H9 (cell line): ENCODE data around the gene MYO5C. TPM values are rescaled to one million over a fixed set of nuclear protein-coding genes. Genes with fewer than 3 reads are reported as not detected.

Experiments used
- DNase-seq: peaks from one replicate; pipeline ENCODE4 v3.0.0-alpha.2; 2017
- H2AFZ ChIP-seq: one replicate; pipeline ENCODE4 v1.6.1; 2013; ENCODE audit warnings: mild to moderate bottlenecking, low read length, control low read depth, moderate library complexity
- H2AK5ac ChIP-seq: 2 replicates; pipeline ENCODE4 v1.6.1; 2013; ENCODE audit warnings: low read length, control low read depth, mixed read lengths; ENCODE audit not compliant: insufficient read length
- H2BK120ac ChIP-seq: one replicate; pipeline ENCODE4 v1.6.1; 2013; ENCODE audit warnings: low read depth, mild to moderate bottlenecking, low read length, control low read depth, inconsistent platforms; ENCODE audit not compliant: poor library complexity, severe bottlenecking
- H2BK12ac ChIP-seq: 2 replicates; pipeline ENCODE4 v1.6.1; 2013; ENCODE audit warnings: low read length, control low read depth, mixed read lengths, low read depth; ENCODE audit not compliant: insufficient read length
- H2BK15ac ChIP-seq: 2 replicates; pipeline ENCODE4 v1.6.1; 2013; ENCODE audit warnings: low read depth, low read length, control low read depth
- H2BK20ac ChIP-seq: one replicate; pipeline ENCODE4 v1.6.1; 2013; ENCODE audit warnings: low read depth, mild to moderate bottlenecking, low read length, control low read depth, inconsistent platforms; ENCODE audit not compliant: poor library complexity, severe bottlenecking
- H2BK5ac ChIP-seq: 2 replicates; pipeline ENCODE4 v1.6.1; 2013; ENCODE audit warnings: low read length, control low read depth, mixed read lengths; ENCODE audit not compliant: insufficient read length
- H3K14ac ChIP-seq: 2 replicates; pipeline ENCODE4 v1.6.1; 2013; ENCODE audit warnings: low read length, control low read depth; ENCODE audit not compliant: insufficient read depth
- H3K18ac ChIP-seq: 2 replicates; pipeline ENCODE4 v1.6.1; 2013; ENCODE audit warnings: low read depth, mild to moderate bottlenecking, mixed read lengths, low read length, control low read depth; ENCODE audit not compliant: insufficient read length
- H3K23ac ChIP-seq: 2 replicates; pipeline ENCODE4 v1.6.1; 2013; ENCODE audit warnings: low read length, control low read depth, mixed read lengths, low read depth; ENCODE audit not compliant: insufficient read length
- H3K23me2 ChIP-seq: 2 replicates; pipeline ENCODE4 v1.6.1; 2013; ENCODE audit warnings: low read depth, mild to moderate bottlenecking, mixed read lengths, low read length, control low read depth; ENCODE audit not compliant: insufficient read length, poor library complexity, severe bottlenecking
- H3K27ac ChIP-seq: 2 replicates; pipeline ENCODE4 v1.5.1; 2013; ENCODE audit warnings: low read length, control low read depth, mixed read lengths, low read depth; ENCODE audit not compliant: insufficient read length
- H3K27me3 ChIP-seq: 2 replicates; pipeline ENCODE4 v1.6.1; 2013; ENCODE audit warnings: low read length, control low read depth, inconsistent platforms; ENCODE audit not compliant: insufficient read depth
- H3K4ac ChIP-seq: 2 replicates; pipeline ENCODE4 v1.6.1; 2013; ENCODE audit warnings: low read depth, mild to moderate bottlenecking, control low read depth, inconsistent platforms, low read length, moderate library complexity
- H3K4me1 ChIP-seq: 2 replicates; pipeline ENCODE4 v1.6.1; 2013; ENCODE audit warnings: low read length, control low read depth, inconsistent platforms; ENCODE audit not compliant: insufficient read depth
- H3K4me2 ChIP-seq: 2 replicates; pipeline ENCODE4 v1.6.1; 2013; ENCODE audit warnings: low read length, control low read depth, mixed read lengths; ENCODE audit not compliant: insufficient read length, insufficient read depth
- H3K56ac ChIP-seq: 2 replicates; pipeline ENCODE4 v1.6.1; 2013; ENCODE audit warnings: low read depth, mild to moderate bottlenecking, mixed read lengths, low read length, control low read depth; ENCODE audit not compliant: insufficient read length
- H3K79me1 ChIP-seq: 2 replicates; pipeline ENCODE4 v1.6.1; 2013; ENCODE audit warnings: low read depth, mild to moderate bottlenecking, moderate library complexity, low read length, control low read depth, inconsistent platforms; ENCODE audit not compliant: insufficient read depth, poor library complexity, severe bottlenecking
- H3K79me2 ChIP-seq: 2 replicates; pipeline ENCODE4 v1.6.1; 2013; ENCODE audit warnings: low read length, control low read depth, inconsistent platforms; ENCODE audit not compliant: insufficient read depth
- H3K9ac ChIP-seq: 2 replicates; pipeline ENCODE4 v1.6.1; 2013; ENCODE audit warnings: low read length, control low read depth, mixed read lengths; ENCODE audit not compliant: insufficient read length; ENCODE audit errors: extremely low read depth
- H3K9me3 ChIP-seq: one replicate; pipeline ENCODE4 v1.6.1; 2013; ENCODE audit warnings: low read depth, low read length, inconsistent platforms; ENCODE audit not compliant: control insufficient read depth
- H3T11ph ChIP-seq: one replicate; pipeline ENCODE4 v1.6.1; 2013; ENCODE audit warnings: mild to moderate bottlenecking, low read length, control low read depth, inconsistent platforms
- H4K20me1 ChIP-seq: one replicate; pipeline ENCODE4 v1.6.1; 2013; ENCODE audit not compliant: control insufficient read depth, insufficient read length, insufficient read depth
- H4K5ac ChIP-seq: 2 replicates; pipeline ENCODE4 v1.6.1; 2013; ENCODE audit warnings: low read depth, mild to moderate bottlenecking, mixed read lengths, low read length, control low read depth; ENCODE audit not compliant: insufficient read length
- H4K8ac ChIP-seq: replicated peaks from 2 replicates; pipeline ENCODE4 v1.6.1; 2013; ENCODE audit warnings: low read length, control low read depth, mixed read lengths, low read depth; ENCODE audit not compliant: insufficient read length
- H4K91ac ChIP-seq: 2 replicates; pipeline ENCODE4 v1.6.1; 2013; ENCODE audit warnings: low read depth, mild to moderate bottlenecking, moderate library complexity, mixed read lengths, low read length, control low read depth; ENCODE audit not compliant: insufficient read length
- H3K27ac Mint-ChIP-seq, 3 experiments: 2 replicates in 2 of 3; 3 replicates in 1 of 3; pipeline ENCODE4 v1.8.0; 2020 to 2021; ENCODE audit warnings: mixed read lengths in 3 of 3, mild to moderate bottlenecking in 1 of 3, moderate library complexity in 1 of 3
- H3K27me3 Mint-ChIP-seq: 2 replicates; pipeline ENCODE4 v1.8.0; 2021; ENCODE audit warnings: low read depth, mild to moderate bottlenecking, moderate library complexity, mixed read lengths
- H3K36me3 Mint-ChIP-seq, 3 experiments: 2 replicates in 2 of 3; 3 replicates in 1 of 3; pipeline ENCODE4 v1.8.0; 2020 to 2021; ENCODE audit warnings: low read depth in 3 of 3, mixed read lengths in 3 of 3; ENCODE audit not compliant: insufficient read depth in 1 of 3
- H3K4me1 Mint-ChIP-seq, 2 experiments: 2 replicates each; pipeline ENCODE4 v1.8.0; 2020; ENCODE audit warnings: mixed read lengths in 2 of 2
- H3K4me3 Mint-ChIP-seq, 2 experiments: 2 replicates in 1 of 2; 3 replicates in 1 of 2; pipeline ENCODE4 v1.8.0; 2020 to 2021; ENCODE audit warnings: mild to moderate bottlenecking in 2 of 2, mixed read lengths in 2 of 2, moderate library complexity in 1 of 2
- H3K9me3 Mint-ChIP-seq, 2 experiments: 2 replicates in 1 of 2; 3 replicates in 1 of 2; pipeline ENCODE4 v1.8.0; 2020; ENCODE audit warnings: mild to moderate bottlenecking in 2 of 2, mixed read lengths in 2 of 2, moderate library complexity in 1 of 2
- CTCF ChIP-seq: fragments of 200-600 bp; sonication (generic); conservative IDR thresholded peaks from 3 replicates; pipeline ENCODE4 v1.8.0; 2021; ENCODE audit warnings: antibody characterized with exemption, mild to moderate bottlenecking
- whole genome bisulfite sequencing: extraction: QIAGEN DNeasy Blood & Tissue Kit; methylation state at CpG from one replicate; pipeline ENCODE4 v1.1.7; 2013; ENCODE audit warnings: missing lambda C conversion rate, low lambda C conversion rate, mixed read lengths; ENCODE audit not compliant: insufficient read length; ENCODE audit errors: extremely low coverage; 5-methylcytosine and 5-hydroxymethylcytosine counted together
- total RNA-seq: library from RNA; stranded (reverse); gene quantifications from 2 replicates; pipeline ENCODE4 v1.2.1, GENCODE V29; 2021

The MYO5C gene
- total RNA-seq, 1 experiment from 2014 or later: 22.2 TPM

- no peak overlapping the region for H2BK20ac ChIP-seq
- no peak overlapping the region for H2BK5ac ChIP-seq
- H2BK120ac ChIP-seq: no peak overlapping the region
- TF ChIP-seq CTCF: no peak
- H3K79me1 ChIP-seq: no peaks in the 10 kb centered on the region
- H3K27ac Mint-ChIP-seq: no peak overlapping the region
- H4K91ac ChIP-seq: no peak overlapping the region
- no peak overlapping the region for H3K14ac ChIP-seq
- H3K23me2 ChIP-seq: no peaks in the 10 kb centered on the region
- no peaks in the 10 kb centered on the region for H3K4me1 ChIP-seq
- H3K9ac ChIP-seq: no peak overlapping the region
- no peaks in the 10 kb centered on the region for H3K79me2 ChIP-seq
- no peak overlapping the region for H3K18ac ChIP-seq
- H2AFZ ChIP-seq: no peak overlapping the region
- peaks cover 4 to 5% of the 10 kb centered on the region in 2 experiments for H3K9me3 Mint-ChIP-seq
- H2BK15ac ChIP-seq: no peak overlapping the region
- H3K27ac ChIP-seq: no peak overlapping the region
- H3T11ph ChIP-seq: no peak overlapping the region
- no peak overlapping the region for H3K56ac ChIP-seq
- no peaks in the 10 kb centered on the region for H3K9me3 ChIP-seq
- WGBS: no CpG with 5 or more reads among the region's 5 CpGs
- no peak for DNase-seq
- no peak overlapping the region for H3K4me2 ChIP-seq
- H3K4me3 Mint-ChIP-seq: no peak overlapping the region
- no peak overlapping the region for H4K8ac ChIP-seq
- H3K27me3 Mint-ChIP-seq: no peaks in the 10 kb centered on the region
- no peaks in the 10 kb centered on the region for H3K4me1 Mint-ChIP-seq
- H3K23ac ChIP-seq: no peak overlapping the region
- H4K20me1 ChIP-seq: no peaks in the 10 kb centered on the region
- H2BK12ac ChIP-seq: no peak overlapping the region
- peaks cover 25 to 58% (median 55%) of the 10 kb centered on the region in 3 experiments for H3K36me3 Mint-ChIP-seq
- no peak overlapping the region for H3K4ac ChIP-seq
- no peaks in the 10 kb centered on the region for H3K27me3 ChIP-seq
- no peak overlapping the region for H4K5ac ChIP-seq
- H2AK5ac ChIP-seq: no peak overlapping the region
Observed at GRCh38 chr15:52148403-52148802, 147.2 kb downstream of the MYO5C start.
